Adrenal gland (tissue), 12 donors: Measurements from ENCODE around the gene ERCC5. TPM values are rescaled to one million over a fixed set of nuclear protein-coding genes. Genes with fewer than 3 reads are reported as not detected.

Experiments
- DNase-seq, 7 donors: peaks; one replicate each; pipeline ENCODE4 v3.0.0-alpha.2; 2019 to 2020
- H3K27ac ChIP-seq, 5 donors: fragments of 200-600 bp; sonication (generic) in 4 of 5; 1 replicate in 3 of 5; 2 replicates in 2 of 5; pipeline versions ENCODE4 v1.5.1 to v1.8.0; 2016 to 2020; ENCODE audit warnings: mild to moderate bottlenecking in 1 of 5
- H3K27me3 ChIP-seq: fragments of 200-600 bp; 2 replicates; pipeline ENCODE4 v1.8.0; 2021
- H3K36me3 ChIP-seq, 2 donors: fragments of 200-600 bp; replicated peaks in 1 of 2; 1 replicate in 1 of 2; 2 replicates in 1 of 2; pipeline versions ENCODE4 v1.5.1 to v1.8.0; 2018 to 2022
- H3K4me1 ChIP-seq, 2 donors: fragments of 200-600 bp; replicated peaks in 1 of 2; 1 replicate in 1 of 2; 2 replicates in 1 of 2; pipeline versions ENCODE4 v1.5.1 to v1.8.0; 2018 to 2021
- H3K4me3 ChIP-seq, 4 donors: fragments of 200-600 bp; sonication (generic) in 3 of 4; one replicate each; pipeline ENCODE4 v1.5.1; 2016 to 2018
- H3K9me3 ChIP-seq, 3 donors: fragments of 200-600 bp; sonication (generic) in 1 of 3; replicated peaks in 1 of 3; 1 replicate in 2 of 3; 2 replicates in 1 of 3; pipeline versions ENCODE4 v1.5.1 to v1.8.0; 2016 to 2021
- CTCF ChIP-seq, 6 experiments: fragments of 450-650 bp in 4 of 6; fragments of 200-600 bp in 2 of 6; sonication (generic) in 1 of 6; IDR thresholded peaks; 1 replicate in 5 of 6; 2 replicates in 1 of 6; pipeline versions ENCODE4 v1.5.1 to v1.8.0; 2016 to 2021; ENCODE audit warnings: antibody characterized with exemption in 6 of 6, mild to moderate bottlenecking in 2 of 6, moderate library complexity in 1 of 6
- POLR2A ChIP-seq, 2 donors: fragments of 450-650 bp; IDR thresholded peaks; one replicate each; pipeline ENCODE4 v1.6.1; 2017; ENCODE audit warnings: antibody characterized with exemption in 2 of 2, mild to moderate bottlenecking in 2 of 2, moderate library complexity in 1 of 2
- WGBS, 4 donors: extraction: QIAGEN DNeasy Blood & Tissue Kit in 2 of 4; methylation state at CpG; one replicate each; pipeline versions ENCODE4 v1.1.5 to v1.1.7; 2013 to 2017; 5-methylcytosine and 5-hydroxymethylcytosine counted together
- intact Hi-C, 2 donors: fragments of 100-400 bp; cut with DNase I; formaldehyde crosslinking; loops; one replicate each; pipeline versions ENCODE4 v1.14.1 to v1.15.0; 2022 to 2023
- polyA plus RNA-seq, 3 donors: library from polyadenylated mRNA; stranded (reverse); fragments of 200-250 nt in 2 of 3; fragments of 350-450 nt in 1 of 3; fragmentation: Illumina TruSeq in 1 of 3; extraction: RNeasy Lipid Tissue Mini Kit (QIAGEN cat#74804) in 1 of 3; gene quantifications; one replicate each; pipeline ENCODE4 v1.2.3, GENCODE V29; 2013 to 2014
- total RNA-seq, 9 donors: library from RNA; depleted of rRNA in 4 of 9; stranded (reverse); fragments of >200 nt in 4 of 9; fragments of 120-200 nt in 1 of 9; fragmentation: NEBNext Ultra II Directional in 1 of 9; extraction: Animal tissue kit (Norgen Biotek cat#: 25700) in 1 of 9; gene quantifications; one replicate each; pipeline versions ENCODE4 v1.1.0 to v1.2.4, GENCODE V29; 2013 to 2023
- donor health status: healthy with polysubstance abuse.
- donor health status: Bipolar disorder and iron deficiency.
- donor health status: DM: yes; HTN: yes; CAD: no.
- donor health status: DM: no; HTN: no; CAD: no.
- donor health status: DM: no; HTN: no; CAD: no.
- donor health status: DM: yes; HTN: yes; CAD: no.

ERCC5 gene
- total and polyA plus RNA-seq, 12 donors, result 37.8 to 185 (median 64.6) TPM

DNA sequence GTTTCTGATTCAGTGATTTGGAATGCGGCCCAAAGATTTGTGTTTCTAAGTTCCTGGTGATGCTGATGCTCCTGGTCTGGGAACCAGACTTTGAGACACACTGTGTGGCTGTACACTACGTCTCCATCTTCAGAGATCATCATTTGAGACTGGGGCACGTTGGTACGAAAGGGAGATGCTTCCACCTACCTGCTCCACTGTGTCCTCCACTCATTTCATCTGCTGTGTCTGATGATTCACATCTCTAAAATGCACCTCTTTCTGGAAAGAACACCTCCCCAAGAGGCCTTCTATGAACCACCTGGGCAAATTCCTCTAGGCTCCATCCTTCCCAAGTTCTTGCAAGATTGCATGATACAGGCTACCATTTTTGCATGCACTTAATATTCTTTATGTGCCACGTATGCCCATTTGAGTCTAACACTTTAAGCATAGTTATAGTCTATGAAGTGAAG lies 58.6 kb downstream of the ERCC5 start:
- H3K4me3 ChIP-seq, result no peak overlapping the region
- intact Hi-C loops, result no loop called here
- no peak for DNase-seq
- H3K9me3 ChIP-seq, result no peaks in the 10 kb centered on the region
- peaks cover 4% of the 10 kb centered on the region for H3K27me3 ChIP-seq
- no peaks in the 10 kb centered on the region for H3K36me3 ChIP-seq
- H3K4me1 ChIP-seq, result no peaks in the 10 kb centered on the region
- WGBS, 4 donors, result 70 to 93% (median 83%) methylated on average over 4 to 5 of the region's 5 CpGs
- H3K27ac ChIP-seq, result no peak overlapping the region
- TF ChIP-seq POLR2A (IDR thresholded peaks at IDR 0.05) (no peak), CTCF (IDR thresholded peaks at IDR 0.05) (no peak)

DNA sequence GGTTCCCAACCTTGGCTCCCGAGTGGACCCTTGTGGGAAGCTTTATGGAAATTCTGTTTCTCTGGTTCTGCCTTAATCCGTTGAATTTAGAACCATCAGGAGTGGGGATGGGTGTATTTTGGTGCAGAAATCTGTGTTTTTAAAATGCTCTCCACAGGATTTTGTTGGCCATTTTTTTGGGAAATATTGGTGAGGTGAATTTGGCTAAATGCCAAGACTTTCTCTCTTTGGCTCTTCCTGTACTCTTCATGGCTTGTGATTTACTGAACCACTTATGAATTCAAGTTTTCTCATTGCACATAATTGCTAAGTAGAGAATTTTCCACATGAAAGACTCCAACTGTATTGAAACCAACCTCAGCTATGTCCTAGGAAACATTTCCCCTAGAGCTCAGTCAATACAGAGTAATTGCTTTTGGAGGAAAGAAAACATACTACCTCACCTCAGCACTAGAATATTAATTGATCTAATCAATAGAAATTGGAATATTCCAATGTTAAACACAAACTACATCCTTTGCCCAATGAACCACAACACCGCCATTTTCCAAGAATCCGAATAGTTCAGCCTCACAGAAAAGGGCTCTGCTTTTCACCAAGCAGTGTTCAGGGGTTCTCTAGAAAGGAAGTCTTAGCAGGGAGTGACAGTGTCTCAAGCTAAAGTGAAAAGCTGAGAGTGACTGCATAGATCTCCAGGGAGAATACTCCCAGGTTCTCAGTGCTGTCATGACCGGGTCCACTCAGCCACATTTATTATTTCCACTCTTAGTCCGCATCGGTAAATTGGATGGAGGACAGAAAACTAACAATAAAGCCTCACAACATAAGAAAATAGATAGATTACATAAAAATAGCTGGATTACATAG lies 60.3 kb downstream of the ERCC5 start:
- TF ChIP-seq POLR2A (IDR thresholded peaks at IDR 0.05) (no peak), CTCF (IDR thresholded peaks at IDR 0.05) (no peak)
- 76 to 92% (median 89%) methylated on average over 7 of the region's 7 CpGs for WGBS, 4 donors
- intact Hi-C loops, result no loop called here
- H3K4me1 ChIP-seq, result no peaks in the 10 kb centered on the region
- H3K9me3 ChIP-seq, result no peaks in the 10 kb centered on the region
- H3K27me3 ChIP-seq, result peaks cover 4% of the 10 kb centered on the region
- no peak for DNase-seq
- H3K27ac ChIP-seq, result no peak overlapping the region
- no peaks in the 10 kb centered on the region for H3K36me3 ChIP-seq
- H3K4me3 ChIP-seq, result no peak overlapping the region

DNA sequence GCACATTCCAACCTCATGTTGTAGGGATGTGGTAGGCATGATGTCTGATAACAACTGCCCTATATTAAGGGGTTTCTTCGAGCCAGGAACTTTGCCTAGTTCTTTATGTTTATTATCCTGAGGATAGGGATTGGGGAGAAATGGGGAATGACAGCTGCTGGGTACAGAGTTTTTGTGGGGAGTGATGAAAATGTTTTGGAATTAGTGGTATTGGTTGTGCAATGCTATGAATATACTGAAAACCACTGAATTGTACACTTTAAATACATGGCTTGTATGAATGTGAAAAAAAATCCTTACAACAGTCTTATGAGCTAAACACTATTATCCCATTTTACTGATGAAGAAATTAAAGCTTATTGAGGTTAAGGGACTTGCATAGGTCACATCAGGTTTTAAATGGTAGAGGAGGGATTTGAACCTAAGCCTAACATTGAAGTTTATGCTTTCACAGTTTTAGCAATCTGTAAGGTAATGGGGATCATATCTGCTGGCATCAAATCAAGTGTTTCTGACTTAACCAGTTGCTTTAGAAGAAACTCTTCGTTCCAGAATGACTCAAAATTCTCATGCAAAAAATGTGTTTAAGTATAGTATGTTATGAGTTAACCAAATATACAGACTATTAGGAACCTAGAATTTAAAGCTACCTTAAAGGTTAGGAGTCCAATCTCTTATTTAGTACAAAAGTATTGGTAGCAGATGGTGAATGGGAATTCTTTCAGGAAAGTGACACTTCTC lies 61.4 kb downstream of the ERCC5 start:
- intact Hi-C loops, result no loop called here
- H3K4me3 ChIP-seq, result no peak overlapping the region
- H3K36me3 ChIP-seq, result no peaks in the 10 kb centered on the region
- TF ChIP-seq CTCF (IDR thresholded peaks at IDR 0.05) (no peak), POLR2A (IDR thresholded peaks at IDR 0.05) (no peak)
- 30 to 50% (median 35%) methylated on average over 2 of the region's 2 CpGs for WGBS, 4 donors
- no peaks in the 10 kb centered on the region for H3K9me3 ChIP-seq
- no peak for DNase-seq
- H3K27ac ChIP-seq, result no peak overlapping the region
- H3K27me3 ChIP-seq, result peaks cover 4% of the 10 kb centered on the region
- no peaks in the 10 kb centered on the region for H3K4me1 ChIP-seq

GRCh38 chr13:102907886-102908515 lies 62.2 kb downstream of the ERCC5 start:
- no peak for DNase-seq
- peaks cover 4% of the 10 kb centered on the region for H3K27me3 ChIP-seq
- TF ChIP-seq CTCF (IDR thresholded peaks at IDR 0.05), result no peak
- no peak for TF ChIP-seq POLR2A (IDR thresholded peaks at IDR 0.05)
- H3K27ac ChIP-seq, result no peak overlapping the region
- H3K9me3 ChIP-seq, result no peaks in the 10 kb centered on the region
- 86 to 93% (median 90%) methylated on average over 4 of the region's 4 CpGs for WGBS, 4 donors
- no peak overlapping the region for H3K4me3 ChIP-seq
- no peaks in the 10 kb centered on the region for H3K4me1 ChIP-seq
- intact Hi-C loops, result no loop called here
- H3K36me3 ChIP-seq, result no peaks in the 10 kb centered on the region
